Measurements from ENCODE around the gene PCDHB2.

DNA sequence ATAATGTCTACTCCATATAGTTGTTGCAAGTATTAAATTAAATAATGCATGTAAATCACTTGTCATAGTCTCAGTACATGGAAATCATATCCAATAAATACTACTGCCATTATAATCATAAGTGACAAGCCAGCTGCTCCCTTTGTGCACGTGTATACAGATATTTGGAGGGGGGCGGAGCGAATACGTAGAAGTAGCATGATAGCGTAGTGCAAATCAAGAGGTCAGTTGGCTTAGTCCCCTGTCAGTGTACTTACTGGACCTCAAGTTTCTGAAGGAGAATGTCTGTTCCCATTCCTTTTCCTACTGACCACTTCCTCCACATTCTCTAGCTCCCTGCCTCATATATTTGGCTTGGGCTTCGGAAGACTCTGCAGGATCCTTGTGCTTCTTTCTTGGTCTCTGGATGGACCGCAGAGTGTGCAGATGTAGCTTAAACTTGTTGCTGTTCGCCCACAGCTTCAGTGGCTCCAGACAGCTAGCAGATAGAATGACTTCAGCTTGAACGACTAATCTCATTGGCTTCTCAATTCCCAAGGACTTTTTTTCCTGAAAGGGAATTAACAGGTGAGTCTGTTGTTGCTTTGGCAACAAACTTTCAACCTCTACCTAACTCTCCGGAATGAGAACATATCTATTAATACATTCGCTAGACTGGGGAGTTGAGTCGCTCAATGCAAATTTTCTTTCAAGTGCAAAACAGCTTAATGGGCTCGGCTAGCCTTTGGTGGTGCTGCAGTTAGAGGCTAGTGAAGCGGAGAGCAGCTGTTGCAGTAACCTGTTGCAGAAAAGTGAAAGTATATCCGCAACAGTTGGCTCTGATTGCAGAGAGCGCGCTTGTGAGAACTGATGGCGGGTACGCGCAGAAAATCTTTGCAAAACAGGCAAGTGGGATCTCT is 43.5 kb upstream of the PCDHB2 start, which contains the start of gene PCDHB1:
- TF ChIP-seq, protein P1, sequence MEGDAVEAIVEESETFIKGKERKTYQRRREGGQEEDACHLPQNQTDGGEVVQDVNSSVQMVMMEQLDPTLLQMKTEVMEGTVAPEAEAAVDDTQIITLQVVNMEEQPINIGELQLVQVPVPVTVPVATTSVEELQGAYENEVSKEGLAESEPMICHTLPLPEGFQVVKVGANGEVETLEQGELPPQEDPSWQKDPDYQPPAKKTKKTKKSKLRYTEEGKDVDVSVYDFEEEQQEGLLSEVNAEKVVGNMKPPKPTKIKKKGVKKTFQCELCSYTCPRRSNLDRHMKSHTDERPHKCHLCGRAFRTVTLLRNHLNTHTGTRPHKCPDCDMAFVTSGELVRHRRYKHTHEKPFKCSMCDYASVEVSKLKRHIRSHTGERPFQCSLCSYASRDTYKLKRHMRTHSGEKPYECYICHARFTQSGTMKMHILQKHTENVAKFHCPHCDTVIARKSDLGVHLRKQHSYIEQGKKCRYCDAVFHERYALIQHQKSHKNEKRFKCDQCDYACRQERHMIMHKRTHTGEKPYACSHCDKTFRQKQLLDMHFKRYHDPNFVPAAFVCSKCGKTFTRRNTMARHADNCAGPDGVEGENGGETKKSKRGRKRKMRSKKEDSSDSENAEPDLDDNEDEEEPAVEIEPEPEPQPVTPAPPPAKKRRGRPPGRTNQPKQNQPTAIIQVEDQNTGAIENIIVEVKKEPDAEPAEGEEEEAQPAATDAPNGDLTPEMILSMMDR (IDR thresholded peaks at IDR 0.05), result no peak
- no peak for TF ChIP-seq POLR2A (IDR thresholded peaks at IDR 0.05)
- no peak for TF ChIP-seq EP300 (IDR thresholded peaks at IDR 0.05)
